PC-3 (cell line): Measurements from ENCODE around the gene GRAMD2A. TPM values are rescaled to one million over a fixed set of nuclear protein-coding genes. Genes with fewer than 3 reads are reported as not detected.

Source experiments
- total RNA-seq: library from RNA; depleted of rRNA; stranded (reverse); fragments of >200 nt; gene quantifications from 2 replicates; pipeline ENCODE4 v1.2.3, GENCODE V29; 2014; rRNA removed

GRAMD2A gene
- total RNA-seq, 1 experiment from 2014 or later, result 0.07 TPM

Other genes starting within 250 kb of the GRAMD2A start
- gene MYO9A, start 79.6 kb downstream of the GRAMD2A start, total RNA-seq, result 14.3 and 18.3 TPM in 2 replicates
- 1.2 and 4.2 TPM in 2 replicates for gene SENP8, start 79.4 kb downstream of the GRAMD2A start, total RNA-seq
- 1,963 and 2,296 TPM in 2 replicates for gene PKM, start 33.4 kb upstream of the GRAMD2A start, total RNA-seq
- not detected in 2 replicates for gene PARP6, start 74.8 kb upstream of the GRAMD2A start, total RNA-seq
- not detected in 2 replicates for gene CELF6, start 122.4 kb upstream of the GRAMD2A start, total RNA-seq
- 0.29 TPM in 1 of 2 replicates, not detected in the other for gene HEXA, start 178.2 kb upstream of the GRAMD2A start, total RNA-seq
- not detected in 2 replicates for gene TMEM202, start 200.5 kb upstream of the GRAMD2A start, total RNA-seq